ENCODE measurements around the gene LPAR2.

Gene LPAR2

DNA sequence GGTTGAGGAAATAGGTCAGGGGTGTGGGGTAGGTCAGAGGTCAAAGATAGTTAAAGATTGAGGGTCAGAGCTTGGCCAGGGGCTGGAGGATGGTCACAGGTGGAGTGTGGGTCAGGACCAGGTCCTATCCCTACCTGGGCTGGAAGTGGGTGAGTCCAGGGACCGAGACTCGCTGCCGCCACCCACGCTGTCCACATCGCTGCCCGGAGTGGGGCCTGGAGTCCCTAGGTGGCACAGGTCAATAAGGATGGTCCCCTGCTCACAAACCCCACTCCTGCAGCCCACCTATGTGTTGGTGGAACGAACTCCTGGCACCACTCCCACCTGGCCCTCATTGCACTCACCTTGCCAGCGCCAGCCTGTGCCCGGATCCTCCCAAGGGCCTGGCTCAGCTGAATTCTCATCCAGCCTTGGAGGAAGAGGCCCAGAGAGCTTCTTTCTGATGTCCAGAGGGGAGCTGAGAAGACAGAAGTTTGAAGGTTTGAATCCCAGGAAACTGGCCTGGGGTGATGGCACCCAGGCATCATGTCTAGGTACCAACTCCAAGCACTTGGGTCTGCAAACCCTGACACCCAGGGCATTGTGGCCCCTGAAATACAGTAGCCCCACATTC is 8.7 kb upstream of the LPAR2 start:
- Histone ChIP-seq H3K9me2 (ENCODE audit: low read depth, low read length) (no peaks in the 10 kb centered on the region), H3K4me3 (ENCODE audit: low read depth, low read length, poor library complexity, severe bottlenecking) (no peak overlapping the region), H3K27me3 (ENCODE audit: insufficient read depth, low read length) (no peaks in the 10 kb centered on the region), H3F3A (ENCODE audit: insufficient read depth, low read length) (no peaks in the 10 kb centered on the region), H3K9me3 (ENCODE audit: low read length) (no peaks in the 10 kb centered on the region), H3K36me3 (ENCODE audit: insufficient read depth, low read length) (peaks cover 84% of the 10 kb centered on the region), H4K20me1 (ENCODE audit: insufficient read depth, low read length) (no peaks in the 10 kb centered on the region), H3K4me1 (ENCODE audit: insufficient read depth, low read length, severe bottlenecking) (no peaks in the 10 kb centered on the region), H3K79me2 (ENCODE audit: insufficient read depth, low read length) (no peaks in the 10 kb centered on the region), H3K27ac (ENCODE audit: low read depth, low read length, poor library complexity, severe bottlenecking) (no peak overlapping the region), H2AFZ (ENCODE audit: low read length) (no peak overlapping the region), H3K4me2 (ENCODE audit: low read length) (no peak overlapping the region), H3K9ac (ENCODE audit: low read length) (no peak overlapping the region)
- TF ChIP-seq, protein P1, sequence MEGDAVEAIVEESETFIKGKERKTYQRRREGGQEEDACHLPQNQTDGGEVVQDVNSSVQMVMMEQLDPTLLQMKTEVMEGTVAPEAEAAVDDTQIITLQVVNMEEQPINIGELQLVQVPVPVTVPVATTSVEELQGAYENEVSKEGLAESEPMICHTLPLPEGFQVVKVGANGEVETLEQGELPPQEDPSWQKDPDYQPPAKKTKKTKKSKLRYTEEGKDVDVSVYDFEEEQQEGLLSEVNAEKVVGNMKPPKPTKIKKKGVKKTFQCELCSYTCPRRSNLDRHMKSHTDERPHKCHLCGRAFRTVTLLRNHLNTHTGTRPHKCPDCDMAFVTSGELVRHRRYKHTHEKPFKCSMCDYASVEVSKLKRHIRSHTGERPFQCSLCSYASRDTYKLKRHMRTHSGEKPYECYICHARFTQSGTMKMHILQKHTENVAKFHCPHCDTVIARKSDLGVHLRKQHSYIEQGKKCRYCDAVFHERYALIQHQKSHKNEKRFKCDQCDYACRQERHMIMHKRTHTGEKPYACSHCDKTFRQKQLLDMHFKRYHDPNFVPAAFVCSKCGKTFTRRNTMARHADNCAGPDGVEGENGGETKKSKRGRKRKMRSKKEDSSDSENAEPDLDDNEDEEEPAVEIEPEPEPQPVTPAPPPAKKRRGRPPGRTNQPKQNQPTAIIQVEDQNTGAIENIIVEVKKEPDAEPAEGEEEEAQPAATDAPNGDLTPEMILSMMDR (IDR thresholded peaks at IDR 0.05; ENCODE audit: low read length): no peak
- TF ChIP-seq EZH2 (IDR thresholded peaks at IDR 0.05; ENCODE audit: borderline replicate concordance, low read length): no peak

DNA sequence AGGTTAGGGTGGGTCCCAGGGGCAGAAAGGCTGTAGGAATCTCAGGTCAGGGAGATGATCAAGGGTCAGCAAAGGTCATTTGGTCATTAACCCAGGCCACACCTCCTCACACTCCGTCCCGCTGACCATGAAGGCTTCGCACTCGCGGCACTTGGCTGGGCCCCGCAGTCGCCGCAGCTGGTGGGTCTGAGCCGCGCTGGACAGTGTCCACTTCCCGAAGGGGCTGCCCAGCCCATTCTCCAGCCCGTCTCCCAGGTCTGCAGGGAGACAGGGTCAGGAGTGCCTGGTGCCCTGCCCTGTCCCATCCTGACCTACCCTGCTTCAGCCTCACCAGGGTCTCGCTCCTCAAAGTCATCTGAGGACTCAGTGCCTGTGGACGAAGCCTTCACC is 7.3 kb upstream of the LPAR2 start:
- Histone ChIP-seq H2AFZ (ENCODE audit: low read length) (no peak overlapping the region), H3K4me3 (ENCODE audit: low read depth, low read length, poor library complexity, severe bottlenecking) (no peak overlapping the region), H3K79me2 (ENCODE audit: insufficient read depth, low read length) (no peaks in the 10 kb centered on the region), H3K4me2 (ENCODE audit: low read length) (no peak overlapping the region), H3F3A (ENCODE audit: insufficient read depth, low read length) (no peaks in the 10 kb centered on the region), H3K27me3 (ENCODE audit: insufficient read depth, low read length) (no peaks in the 10 kb centered on the region), H4K20me1 (ENCODE audit: insufficient read depth, low read length) (no peaks in the 10 kb centered on the region), H3K9me3 (ENCODE audit: low read length) (no peaks in the 10 kb centered on the region), H3K27ac (ENCODE audit: low read depth, low read length, poor library complexity, severe bottlenecking) (no peak overlapping the region), H3K9ac (ENCODE audit: low read length) (no peak overlapping the region), H3K4me1 (ENCODE audit: insufficient read depth, low read length, severe bottlenecking) (no peaks in the 10 kb centered on the region), H3K9me2 (ENCODE audit: low read depth, low read length) (no peaks in the 10 kb centered on the region), H3K36me3 (ENCODE audit: insufficient read depth, low read length) (peaks cover 88% of the 10 kb centered on the region)
- TF ChIP-seq, protein P1 (IDR thresholded peaks at IDR 0.05; ENCODE audit: low read length): no peak
- TF ChIP-seq EZH2 (IDR thresholded peaks at IDR 0.05; ENCODE audit: borderline replicate concordance, low read length): no peak

DNA sequence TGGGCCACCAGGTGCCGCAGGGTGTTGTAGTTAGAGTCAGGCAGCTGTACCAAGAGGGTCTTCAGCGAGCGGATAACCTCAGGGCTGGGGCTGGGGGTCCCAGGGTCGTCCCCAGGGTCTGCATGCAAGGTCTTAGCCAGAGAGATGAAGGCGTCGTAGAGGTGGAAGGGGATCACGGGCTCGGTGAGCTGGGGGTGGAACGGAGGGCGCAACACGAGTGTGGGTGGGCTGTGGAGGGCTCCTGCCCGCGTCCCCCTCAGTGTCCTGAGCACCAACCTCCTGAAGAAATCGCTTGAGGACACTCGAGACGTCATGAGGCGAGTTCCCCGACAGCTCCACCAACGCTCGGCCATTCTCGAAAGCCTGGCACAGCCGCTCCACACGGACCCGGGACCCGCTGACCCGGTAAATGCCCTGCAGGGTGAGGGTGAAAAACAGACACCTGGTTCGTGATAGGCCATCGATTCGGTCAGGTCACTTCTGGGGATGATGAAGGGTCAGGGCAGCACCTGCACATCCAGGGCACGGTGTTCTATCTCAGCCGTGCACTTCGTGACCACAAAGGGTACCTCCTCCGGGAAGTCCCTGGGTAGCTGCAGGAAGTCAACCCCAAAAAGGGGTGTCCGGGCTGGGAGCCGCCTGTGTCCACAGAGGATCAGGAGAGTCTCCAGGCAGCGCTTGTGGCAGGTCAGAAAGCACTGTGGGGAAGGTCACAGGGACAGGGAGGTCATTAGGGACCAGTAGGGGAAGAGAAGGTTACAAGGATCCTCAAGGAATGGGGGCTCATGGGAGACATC is 6.7 kb upstream of the LPAR2 start:
- H3K4me2 ChIP-seq (ENCODE audit: low read length): no peak overlapping the region
- no peaks in the 10 kb centered on the region for H3F3A ChIP-seq (ENCODE audit: insufficient read depth, low read length)
- no peak overlapping the region for H2AFZ ChIP-seq (ENCODE audit: low read length)
- no peak overlapping the region for H3K4me3 ChIP-seq (ENCODE audit: low read depth, low read length, poor library complexity, severe bottlenecking)
- H3K27ac ChIP-seq (ENCODE audit: low read depth, low read length, poor library complexity, severe bottlenecking): no peak overlapping the region
- H4K20me1 ChIP-seq (ENCODE audit: insufficient read depth, low read length): no peaks in the 10 kb centered on the region
- no peaks in the 10 kb centered on the region for H3K4me1 ChIP-seq (ENCODE audit: insufficient read depth, low read length, severe bottlenecking)
- no peaks in the 10 kb centered on the region for H3K79me2 ChIP-seq (ENCODE audit: insufficient read depth, low read length)
- peaks cover 88% of the 10 kb centered on the region for H3K36me3 ChIP-seq (ENCODE audit: insufficient read depth, low read length)
- H3K9me2 ChIP-seq (ENCODE audit: low read depth, low read length): no peaks in the 10 kb centered on the region
- H3K9me3 ChIP-seq (ENCODE audit: low read length): no peaks in the 10 kb centered on the region
- H3K9ac ChIP-seq (ENCODE audit: low read length): no peak overlapping the region
- TF ChIP-seq, protein P1 (IDR thresholded peaks at IDR 0.05; ENCODE audit: low read length): no peak
- TF ChIP-seq EZH2 (IDR thresholded peaks at IDR 0.05; ENCODE audit: borderline replicate concordance, low read length): no peak
- no peaks in the 10 kb centered on the region for H3K27me3 ChIP-seq (ENCODE audit: insufficient read depth, low read length)

Measured in OCI-LY1 (cell line).